ENCODE results near the gene CIB2.

- TF ChIP-seq POLR2A (IDR thresholded peaks at IDR 0.05) (no peak), CTCF (IDR thresholded peaks at IDR 0.05) (no peak)
These were observed 26.4 kb downstream of the CIB2 start for GRCh38 chr15:78104566-78105475.

Measured in Peyer's patch (tissue), 4 donors.